Type B pancreatic cell (in vitro differentiated cells): Measurements from ENCODE around the gene SFTPB. TPM values are rescaled to one million over a fixed set of nuclear protein-coding genes. Genes with fewer than 3 reads are reported as not detected.

Source experiments
- DNase-seq: peaks from one replicate; pipeline ENCODE4 v3.0.0; 2021; ENCODE audit warnings: mixed read lengths; ENCODE audit not compliant: unreplicated experiment; ENCODE audit errors: extremely low spot score
- H3K27ac Mint-ChIP-seq: 2 replicates; pipeline ENCODE4 v1.8.0; 2021; ENCODE audit warnings: mild to moderate bottlenecking, mixed read lengths
- H3K27me3 Mint-ChIP-seq: 2 replicates; pipeline ENCODE4 v1.8.0; 2021; ENCODE audit warnings: mixed read lengths
- H3K36me3 Mint-ChIP-seq: 2 replicates; pipeline ENCODE4 v1.8.0; 2021; ENCODE audit warnings: mixed read lengths
- H3K4me1 Mint-ChIP-seq: one replicate; pipeline ENCODE4 v1.8.0; 2021; ENCODE audit warnings: mixed read lengths; ENCODE audit not compliant: unreplicated experiment
- H3K4me3 Mint-ChIP-seq: 2 replicates; pipeline ENCODE4 v1.8.0; 2021; ENCODE audit warnings: mild to moderate bottlenecking, mixed read lengths
- H3K9me3 Mint-ChIP-seq: 2 replicates; pipeline ENCODE4 v1.8.0; 2021; ENCODE audit warnings: mixed read lengths
- total RNA-seq: library from RNA; stranded (reverse); gene quantifications from 2 replicates; pipeline ENCODE4 v1.2.1, GENCODE V29; 2021; ENCODE audit warnings: low replicate concordance
- TF ChIP-seq, protein P1 (sequence below): fragments of 200-600 bp; sonication (generic); conservative IDR thresholded peaks from 2 replicates; pipeline ENCODE4 v1.5.0; 2021; ENCODE audit warnings: antibody characterized with exemption, mild to moderate bottlenecking

SFTPB gene
- total RNA-seq, 1 donor from 2014 or later = 2.7 TPM

GRCh38 chr2:85690932-85691331, 22.9 kb upstream of the SFTPB start:
- Mint-ChIP-seq H3K27ac (no peak overlapping the region), H3K27me3 (peaks cover 5% of the 10 kb centered on the region), H3K36me3 (no peaks in the 10 kb centered on the region), H3K4me1 (no peaks in the 10 kb centered on the region), H3K9me3 (no peaks in the 10 kb centered on the region), H3K4me3 (no peak overlapping the region)
- DNase-seq = no peak
- TF ChIP-seq, protein P1, sequence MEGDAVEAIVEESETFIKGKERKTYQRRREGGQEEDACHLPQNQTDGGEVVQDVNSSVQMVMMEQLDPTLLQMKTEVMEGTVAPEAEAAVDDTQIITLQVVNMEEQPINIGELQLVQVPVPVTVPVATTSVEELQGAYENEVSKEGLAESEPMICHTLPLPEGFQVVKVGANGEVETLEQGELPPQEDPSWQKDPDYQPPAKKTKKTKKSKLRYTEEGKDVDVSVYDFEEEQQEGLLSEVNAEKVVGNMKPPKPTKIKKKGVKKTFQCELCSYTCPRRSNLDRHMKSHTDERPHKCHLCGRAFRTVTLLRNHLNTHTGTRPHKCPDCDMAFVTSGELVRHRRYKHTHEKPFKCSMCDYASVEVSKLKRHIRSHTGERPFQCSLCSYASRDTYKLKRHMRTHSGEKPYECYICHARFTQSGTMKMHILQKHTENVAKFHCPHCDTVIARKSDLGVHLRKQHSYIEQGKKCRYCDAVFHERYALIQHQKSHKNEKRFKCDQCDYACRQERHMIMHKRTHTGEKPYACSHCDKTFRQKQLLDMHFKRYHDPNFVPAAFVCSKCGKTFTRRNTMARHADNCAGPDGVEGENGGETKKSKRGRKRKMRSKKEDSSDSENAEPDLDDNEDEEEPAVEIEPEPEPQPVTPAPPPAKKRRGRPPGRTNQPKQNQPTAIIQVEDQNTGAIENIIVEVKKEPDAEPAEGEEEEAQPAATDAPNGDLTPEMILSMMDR = no peak

DNA sequence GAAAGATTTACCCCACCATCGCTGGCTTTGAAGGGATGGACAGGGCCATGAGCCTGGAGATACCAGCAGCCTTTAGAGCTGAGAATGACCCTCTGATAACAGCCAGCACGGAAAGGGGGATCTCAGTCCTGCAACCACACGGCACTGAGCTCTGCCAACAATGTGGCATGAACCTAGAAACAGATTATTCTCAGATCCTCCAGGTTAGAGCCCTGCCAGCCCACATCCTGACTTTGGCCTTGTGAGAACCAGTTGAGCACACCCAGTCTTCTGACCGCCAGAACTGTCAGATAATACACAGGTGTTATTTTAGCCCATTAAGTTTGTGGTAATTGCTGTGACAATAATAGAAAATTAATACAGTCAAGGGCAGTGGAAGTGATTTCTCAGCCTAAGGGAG, 16.8 kb upstream of the SFTPB start:
- TF ChIP-seq, protein P1 = no peak
- no peak overlapping the region for H3K4me3 Mint-ChIP-seq
- H3K36me3 Mint-ChIP-seq = no peaks in the 10 kb centered on the region
- H3K27me3 Mint-ChIP-seq = peaks cover 13% of the 10 kb centered on the region
- H3K9me3 Mint-ChIP-seq = no peaks in the 10 kb centered on the region
- peaks cover 11% of the 10 kb centered on the region for H3K4me1 Mint-ChIP-seq
- peak; percentile 22 for DNase-seq
- no peak overlapping the region for H3K27ac Mint-ChIP-seq

DNA sequence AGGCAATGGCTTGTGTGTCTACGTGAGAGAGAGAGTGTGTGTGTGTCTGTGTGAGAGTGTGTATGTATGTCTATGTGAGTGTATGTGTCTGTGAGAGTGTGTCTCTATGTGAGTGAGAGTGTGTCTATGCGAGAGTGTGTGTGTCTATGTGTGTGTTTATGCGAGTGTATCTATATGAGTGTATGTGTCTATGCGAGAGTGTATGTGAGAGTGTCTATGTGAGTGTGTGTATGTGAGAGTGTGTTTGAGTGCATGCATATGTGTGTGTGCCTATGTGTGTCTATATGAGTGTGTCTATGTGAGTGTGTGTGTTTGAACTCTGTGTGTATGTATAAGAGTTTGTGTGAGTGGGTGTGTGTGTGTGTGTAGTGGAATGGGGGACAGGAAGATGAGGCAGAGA, 16.4 kb upstream of the SFTPB start:
- TF ChIP-seq, protein P1 = no peak
- H3K4me1 Mint-ChIP-seq = peaks cover 11% of the 10 kb centered on the region
- DNase-seq = no peak
- H3K4me3 Mint-ChIP-seq = no peak overlapping the region
- no peaks in the 10 kb centered on the region for H3K9me3 Mint-ChIP-seq
- no peaks in the 10 kb centered on the region for H3K36me3 Mint-ChIP-seq
- H3K27me3 Mint-ChIP-seq = peaks cover 13% of the 10 kb centered on the region
- no peak overlapping the region for H3K27ac Mint-ChIP-seq

- TF ChIP-seq, protein P1 = no peak
- H3K27ac Mint-ChIP-seq = no peak overlapping the region
Measured at GRCh38 chr2:85682378-85682777, 14.4 kb upstream of the SFTPB start.

DNA sequence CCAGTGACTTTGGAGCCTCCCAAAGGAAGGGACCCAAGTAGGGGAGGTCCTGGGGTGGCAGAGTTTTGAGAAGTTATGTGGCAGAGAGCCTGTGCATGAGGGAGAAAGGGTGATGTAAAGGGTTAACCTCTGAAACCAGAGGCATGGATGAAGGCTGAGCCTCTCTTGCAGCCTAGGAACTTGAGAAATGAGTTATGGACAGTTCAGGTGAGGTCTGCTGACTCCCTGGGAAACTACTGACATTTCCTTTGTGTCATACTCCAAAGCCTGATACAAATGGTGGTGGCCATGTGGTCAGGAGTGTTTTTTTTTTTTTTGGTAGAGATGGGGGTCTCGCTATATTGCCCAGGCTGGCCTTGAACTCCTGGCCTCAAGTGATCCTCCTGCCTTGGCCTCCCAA, 13.8 kb upstream of the SFTPB start:
- DNase-seq = no peak
- TF ChIP-seq, protein P1 = no peak
- Mint-ChIP-seq H3K9me3 (no peaks in the 10 kb centered on the region), H3K36me3 (no peaks in the 10 kb centered on the region), H3K27ac (no peak overlapping the region), H3K27me3 (peaks cover 9% of the 10 kb centered on the region), H3K4me3 (no peak overlapping the region), H3K4me1 (peaks cover 11% of the 10 kb centered on the region)

More at GRCh38 chr2:85682378-85682777, 14.4 kb upstream of the SFTPB start:
- Mint-ChIP-seq H3K9me3 (no peaks in the 10 kb centered on the region), H3K36me3 (no peaks in the 10 kb centered on the region), H3K4me3 (no peak overlapping the region), H3K27me3 (peaks cover 12% of the 10 kb centered on the region), H3K4me1 (peaks cover 11% of the 10 kb centered on the region)
- no peak for DNase-seq

DNA sequence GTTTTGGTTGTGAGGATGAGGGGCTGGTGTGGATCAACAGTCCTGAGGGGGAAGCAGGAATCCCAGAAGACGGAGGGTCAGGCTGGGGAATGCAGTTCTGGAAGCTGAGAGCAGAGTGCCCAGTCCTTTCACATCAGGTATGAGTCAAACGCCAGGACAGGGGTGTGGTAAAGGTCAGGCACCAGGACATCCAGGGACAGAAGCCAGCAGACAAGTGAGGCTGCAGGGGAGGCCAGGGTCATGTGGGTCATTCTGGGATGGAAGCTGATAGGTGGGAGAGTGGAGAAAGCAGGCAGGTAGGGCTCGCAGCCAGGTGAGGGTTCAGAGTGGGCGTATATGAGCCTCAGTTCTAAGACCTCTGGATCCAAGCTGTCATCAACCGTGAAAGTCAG, 13.4 kb upstream of the SFTPB start:
- H3K4me3 Mint-ChIP-seq = no peak overlapping the region
- H3K27me3 Mint-ChIP-seq = peaks cover 9% of the 10 kb centered on the region
- H3K9me3 Mint-ChIP-seq = no peaks in the 10 kb centered on the region
- TF ChIP-seq, protein P1 = no peak
- H3K36me3 Mint-ChIP-seq = no peaks in the 10 kb centered on the region
- H3K4me1 Mint-ChIP-seq = peaks cover 11% of the 10 kb centered on the region
- H3K27ac Mint-ChIP-seq = peak overlapping the region; percentile 20
- DNase-seq = no peak
